ELF-1 (cell line): Measurements from ENCODE around the gene DELE1.

ENCODE experiments used
- DNase-seq: peaks from one replicate; pipeline ENCODE4 v3.0.0-alpha.2; 2016; ENCODE audit warnings: low read depth, low spot score

DELE1 gene

DNA sequence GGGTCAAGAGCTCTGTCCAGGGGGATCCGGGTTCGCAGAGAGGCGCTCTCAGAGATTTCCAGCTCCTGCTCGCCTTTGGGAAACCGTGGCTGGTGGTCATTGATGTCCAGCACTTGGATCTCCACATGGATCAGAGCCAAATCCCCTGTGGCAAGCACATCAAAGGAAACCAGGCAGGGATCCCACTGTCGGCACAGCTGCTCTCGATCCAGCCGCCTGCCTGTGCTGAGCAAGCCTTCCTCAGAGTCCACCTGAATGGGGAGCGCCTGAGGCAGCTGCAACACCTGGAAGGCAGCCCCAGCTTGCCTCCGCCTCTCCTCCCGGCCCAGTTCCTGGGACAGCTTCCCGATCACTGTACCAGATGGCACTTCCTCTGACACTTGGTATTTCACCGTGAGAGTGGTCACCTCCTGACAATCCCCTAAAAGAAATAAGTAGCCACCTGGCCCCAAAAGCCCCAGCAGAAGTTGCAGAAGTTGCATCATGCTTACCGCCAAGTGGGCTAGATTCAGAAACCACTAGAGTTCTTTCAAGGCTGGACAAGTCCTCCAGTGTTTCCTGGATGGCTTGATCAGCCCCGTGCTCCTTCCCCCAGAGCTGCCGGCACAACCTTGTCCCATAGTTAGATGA lies 33.8 kb downstream of the DELE1 start:
- DNase-seq: peak; percentile 34

DNA sequence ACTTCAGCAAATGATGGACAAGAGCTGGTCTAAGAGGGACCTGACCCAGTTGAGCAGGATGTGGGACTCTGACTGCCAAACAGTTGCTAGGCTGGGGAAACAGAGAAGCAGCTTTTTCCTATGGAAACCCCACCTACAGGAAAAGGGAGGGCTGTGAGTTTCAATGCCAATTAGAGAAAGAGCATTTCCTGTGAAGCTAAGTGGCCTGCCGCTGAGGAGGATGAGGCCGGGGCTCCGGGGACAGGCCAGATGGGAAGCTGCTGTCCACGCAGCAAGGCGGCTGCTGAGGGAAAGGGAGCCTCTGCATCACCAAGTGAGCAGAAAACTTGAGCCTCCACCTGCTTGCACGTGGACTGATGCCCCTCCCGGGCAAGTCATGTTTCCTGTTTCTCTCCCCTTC lies 34.4 kb downstream of the DELE1 start, which contains the start of gene PCDH12:
Gene PCDH12 (minus strand): TSS at position 90 of the 400 bp plus-strand sequence. CDS start 351 bp downstream, outside the sequence.
- DNase-seq: peak; percentile 14

DNA sequence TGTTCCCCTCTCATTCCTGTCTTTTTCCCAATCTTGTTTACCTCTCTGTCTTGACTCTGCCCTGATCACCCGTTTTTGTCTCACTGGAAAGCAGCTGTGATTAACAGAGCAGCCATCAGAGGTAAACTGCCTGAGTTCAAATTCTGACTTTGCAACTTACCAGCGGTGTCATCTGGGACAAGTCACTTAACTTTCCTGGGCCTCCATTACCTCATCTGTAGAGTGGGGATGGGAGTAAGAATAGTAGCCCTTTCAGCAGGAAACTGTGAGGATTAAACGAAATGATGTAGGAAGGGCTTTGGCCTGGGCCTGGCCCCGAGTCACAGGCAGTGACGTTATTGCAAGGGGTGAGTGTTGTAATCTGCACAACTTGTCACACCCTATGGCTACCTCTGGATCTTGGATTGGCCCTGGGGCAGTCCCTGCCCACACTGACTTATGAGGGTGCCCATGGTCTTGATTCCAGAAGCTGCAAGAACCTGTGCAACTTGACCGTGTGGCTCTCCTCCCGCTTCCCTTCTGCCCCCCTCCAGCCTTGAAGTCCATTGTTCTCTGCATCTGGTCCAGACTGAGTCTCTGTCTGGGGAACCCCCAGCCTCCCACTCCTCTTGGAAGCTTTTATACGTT lies 35.0 kb downstream of the DELE1 start:
- DNase-seq: no peak

DNA sequence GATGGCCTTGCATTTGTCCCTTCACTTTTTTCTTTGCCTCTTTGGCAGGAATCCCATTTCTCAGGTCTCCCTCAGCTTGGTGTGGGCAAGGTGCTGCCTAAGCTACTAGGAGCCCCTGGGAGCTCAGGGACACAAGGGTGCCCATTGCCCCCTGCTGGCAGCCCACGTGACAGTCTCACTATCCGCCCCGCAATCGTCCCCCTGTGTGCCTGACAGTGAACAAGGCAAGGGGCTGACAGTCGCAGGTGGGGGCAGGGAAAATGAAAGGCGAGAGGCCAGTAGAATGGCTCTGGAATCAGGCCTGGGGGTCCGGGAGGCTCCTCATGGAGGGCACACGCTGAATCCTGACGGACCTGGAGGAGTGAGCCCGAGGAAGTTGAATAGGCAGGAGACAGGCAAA lies 36.3 kb downstream of the DELE1 start:
- peak; percentile 21 for DNase-seq

DNA sequence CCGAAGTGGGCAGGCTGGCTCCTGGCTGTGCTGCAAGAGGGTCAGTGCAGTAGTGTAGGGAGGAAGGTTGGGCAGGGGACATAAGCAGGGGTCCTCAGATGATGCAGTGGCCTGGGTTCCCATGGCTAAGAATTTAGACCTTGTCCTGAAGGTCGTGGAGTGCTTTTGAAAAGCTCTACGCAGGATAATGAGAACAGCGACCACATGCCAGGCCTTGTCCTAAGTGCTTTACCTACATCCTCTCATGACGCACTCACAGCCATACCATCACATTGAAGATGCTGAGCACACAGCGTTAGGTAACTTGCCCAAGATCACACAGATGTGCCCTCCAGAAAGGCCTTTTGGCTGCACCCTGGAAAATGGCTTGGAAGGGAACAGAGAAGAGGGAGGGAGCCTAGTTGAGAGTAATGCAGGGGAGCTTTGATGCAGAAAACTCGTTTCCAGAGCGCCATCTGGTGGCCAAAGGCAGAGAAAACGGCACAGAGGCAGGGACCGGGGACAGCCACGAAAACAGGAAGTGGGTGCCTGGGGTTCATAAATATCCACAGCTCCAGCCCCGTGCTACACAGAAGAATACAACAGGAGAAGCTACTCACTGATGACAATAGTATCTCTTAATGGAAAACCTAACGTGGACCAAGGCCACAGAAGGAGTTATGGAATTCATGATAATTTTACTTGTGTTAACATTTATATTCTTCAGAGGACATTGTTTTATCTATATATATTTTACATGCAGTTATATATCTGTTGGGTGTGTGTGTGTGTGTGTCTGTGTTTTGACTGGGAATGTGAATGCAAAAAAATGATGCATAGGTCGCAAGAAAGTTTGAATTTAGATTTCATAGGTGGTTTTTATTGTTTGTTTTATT lies 37.0 kb downstream of the DELE1 start:
- peak; percentile 92 for DNase-seq

DNA sequence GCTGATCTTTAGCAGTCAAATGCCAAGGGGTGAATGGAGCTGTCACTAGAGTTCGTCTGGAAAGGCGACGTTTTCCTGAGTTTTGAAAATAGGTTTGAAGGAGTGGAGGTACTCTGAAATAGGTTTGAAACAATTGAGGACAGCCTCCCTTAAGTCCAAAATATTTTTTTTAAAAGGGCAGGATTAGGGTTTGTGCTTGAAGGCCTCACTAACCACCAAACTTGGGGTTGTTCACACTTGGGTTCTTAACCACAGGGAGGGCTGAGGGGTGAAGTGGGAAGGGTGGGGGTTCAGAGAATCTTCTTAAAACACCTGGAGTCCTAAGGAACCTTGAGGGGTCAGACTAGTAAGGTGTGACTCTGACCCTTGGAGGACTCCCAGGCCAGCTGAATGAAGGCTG lies 37.8 kb downstream of the DELE1 start:
- DNase-seq: no peak

DNA sequence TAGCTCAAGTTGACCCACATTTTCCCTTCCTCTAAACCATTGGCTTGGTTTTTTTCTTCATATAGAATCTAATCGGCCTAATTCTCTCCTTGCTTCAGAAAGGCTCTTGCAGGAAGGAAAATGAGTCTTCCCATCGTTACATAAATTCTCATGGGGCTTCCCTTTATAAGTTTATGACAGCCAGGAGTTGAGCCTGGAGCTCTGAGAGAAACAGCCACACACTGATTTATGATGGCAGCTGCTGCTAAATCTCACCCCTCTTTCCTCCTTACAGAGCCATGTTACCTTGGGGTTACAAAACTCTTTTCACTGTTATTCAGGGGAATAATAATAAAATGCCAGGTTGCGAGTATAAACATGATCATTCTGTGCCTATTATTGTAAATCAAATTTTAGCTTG lies 40.0 kb downstream of the DELE1 start:
- no peak for DNase-seq

DNA sequence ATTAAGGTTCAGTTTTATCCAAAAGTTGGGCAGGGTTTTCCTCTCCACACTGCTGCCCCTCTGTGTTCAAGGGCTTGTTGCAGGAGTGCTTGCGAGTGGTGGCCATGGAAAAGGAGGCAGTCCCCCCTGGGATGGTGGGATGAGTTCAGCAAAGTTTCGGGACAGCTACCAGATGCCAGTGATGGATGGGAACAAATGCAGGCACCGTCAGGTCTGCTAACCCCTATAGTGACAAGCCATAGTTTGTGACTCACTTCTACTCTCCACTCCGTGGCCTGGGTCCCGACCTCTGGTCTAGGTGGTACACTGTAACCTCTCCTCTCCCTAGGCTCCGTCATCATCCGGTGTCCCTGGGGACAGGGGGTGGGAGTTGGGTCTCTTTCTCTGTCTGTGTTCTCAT lies 41.4 kb downstream of the DELE1 start:
- DNase-seq: peak; percentile 53

DNA sequence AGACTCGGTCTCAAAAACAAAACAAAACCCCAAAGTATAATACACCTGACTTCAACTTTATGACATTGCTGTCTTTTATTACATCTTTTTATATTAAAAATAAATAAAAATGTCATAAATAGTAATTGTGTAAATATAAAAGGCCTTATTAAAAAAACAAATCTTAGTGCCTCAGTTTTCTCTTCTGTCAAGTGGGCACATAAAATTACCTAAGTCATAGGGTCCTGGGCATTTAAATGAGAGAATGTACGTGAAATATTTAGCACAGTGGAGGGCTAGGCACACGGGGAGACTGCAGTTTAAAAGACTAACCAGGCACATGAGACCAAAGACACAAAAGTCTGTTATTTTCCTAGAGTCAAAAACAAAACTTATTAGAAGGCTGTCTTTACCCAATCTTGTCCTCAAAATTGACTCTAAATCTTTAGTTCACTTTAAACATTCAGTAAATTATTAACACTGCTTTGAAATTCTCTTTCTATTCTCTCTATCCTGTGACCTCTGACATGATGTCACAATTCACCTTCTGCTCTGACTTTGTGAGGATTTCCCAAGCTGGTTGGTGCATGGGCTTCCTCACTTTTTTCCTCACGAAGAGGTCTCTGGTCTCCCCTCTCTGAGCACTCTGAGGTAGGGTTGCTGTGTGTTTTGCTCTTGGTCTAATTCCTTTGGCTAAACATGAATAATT lies 42.7 kb downstream of the DELE1 start:
- no peak for DNase-seq

DNA sequence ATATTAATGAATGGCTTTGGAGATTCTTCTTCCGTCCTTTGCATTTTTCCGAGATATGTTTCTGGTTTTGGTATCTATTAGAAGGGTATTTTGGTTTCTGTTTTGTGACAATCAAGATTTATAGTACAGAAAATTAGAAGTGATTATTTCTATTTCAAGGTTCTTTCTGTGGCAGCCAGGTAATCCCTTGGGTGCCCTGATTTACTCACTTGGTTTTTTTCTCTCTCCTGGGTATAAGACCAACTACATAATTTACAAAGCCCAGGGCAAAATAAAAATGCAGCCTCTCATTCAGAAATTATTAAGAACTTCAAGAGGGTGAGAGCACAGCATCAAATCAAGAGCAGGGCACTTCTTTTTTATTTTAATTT lies 43.3 kb downstream of the DELE1 start:
- no peak for DNase-seq

DNA sequence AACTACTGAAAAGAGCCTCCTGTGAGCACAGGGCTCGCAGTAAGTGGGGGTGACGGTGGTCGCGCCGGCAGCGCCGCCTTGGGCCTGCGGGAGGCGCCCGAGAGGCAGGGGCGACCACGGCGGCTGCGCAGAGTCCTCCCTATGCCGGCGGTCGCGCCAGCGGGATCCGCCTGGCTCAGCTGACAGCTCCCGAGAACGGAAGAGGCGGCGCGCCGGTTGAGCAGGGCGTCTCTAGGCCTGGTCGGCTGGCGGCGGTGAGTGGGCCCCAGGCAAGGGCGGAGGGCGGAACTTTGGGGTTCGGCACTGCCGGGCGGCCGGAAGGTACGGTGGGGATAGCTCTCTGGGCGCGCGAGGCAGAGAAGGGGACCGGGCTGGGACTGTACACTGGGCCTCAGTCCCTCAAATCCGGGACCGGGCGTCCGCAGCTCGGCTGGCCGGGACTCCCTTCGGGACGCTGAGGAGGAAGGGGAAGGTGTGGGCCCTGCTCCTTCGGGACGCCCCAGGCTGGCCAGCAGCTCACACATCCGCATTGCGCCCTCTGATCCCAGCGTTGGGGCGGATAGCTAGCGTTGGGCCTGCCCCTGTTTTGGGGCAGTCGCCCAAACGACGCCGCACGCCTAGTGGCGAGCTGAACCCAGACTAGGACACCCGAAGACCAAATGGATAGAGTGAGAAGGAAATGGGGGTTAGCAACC lies 45.4 kb downstream of the DELE1 start, which contains the start of gene RNF14:
Gene RNF14 (plus strand): TSS at position 192 of the 695 bp plus-strand sequence. CDS start 4,484 bp downstream, outside the sequence.
- peak; percentile 96 for DNase-seq

DNA sequence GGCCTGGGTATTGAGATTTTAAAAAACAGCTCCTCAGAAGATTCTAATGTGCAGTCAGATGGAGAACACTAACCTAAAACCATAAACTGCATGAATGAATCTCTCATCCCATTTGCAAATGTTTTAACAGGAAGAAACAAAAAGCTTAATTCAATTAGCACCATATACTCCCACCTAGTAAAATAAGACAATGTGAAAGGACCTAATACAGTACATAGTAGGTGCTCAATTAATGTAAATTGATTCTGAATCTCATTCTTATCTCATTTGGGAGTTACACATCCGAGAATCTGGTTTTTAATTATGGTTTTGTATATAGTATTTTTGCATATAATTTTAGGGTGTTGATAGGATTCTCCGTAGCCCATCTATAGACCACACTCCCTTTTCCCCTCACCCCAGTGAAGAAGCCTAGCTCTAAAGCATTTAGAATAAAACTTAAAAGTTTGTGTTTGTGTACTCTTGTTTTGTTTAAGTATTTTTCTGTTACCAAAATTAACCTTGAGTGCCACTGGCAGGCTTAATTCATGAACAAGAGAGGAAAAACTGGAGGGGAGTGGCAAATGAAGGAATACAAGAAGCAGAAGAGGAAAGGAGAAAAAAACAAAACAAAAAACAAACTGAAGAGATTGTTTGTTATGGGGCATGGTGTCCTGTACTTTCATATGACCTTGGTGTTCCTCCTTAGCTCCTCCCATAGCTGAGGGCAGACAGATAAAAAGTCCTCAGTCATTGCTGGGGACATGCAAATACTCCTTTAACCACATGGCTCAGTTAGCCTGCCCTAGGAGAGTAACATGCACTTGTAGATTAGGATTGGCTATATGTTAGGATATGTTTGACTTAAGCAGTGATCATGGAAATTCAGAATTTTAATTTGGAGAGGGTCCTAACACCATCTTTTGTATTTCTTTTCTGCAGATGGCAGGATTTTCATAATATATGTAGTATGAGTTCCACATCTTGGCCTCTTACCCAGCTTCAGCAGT lies 46.4 kb downstream of the DELE1 start:
- DNase-seq: no peak

DNA sequence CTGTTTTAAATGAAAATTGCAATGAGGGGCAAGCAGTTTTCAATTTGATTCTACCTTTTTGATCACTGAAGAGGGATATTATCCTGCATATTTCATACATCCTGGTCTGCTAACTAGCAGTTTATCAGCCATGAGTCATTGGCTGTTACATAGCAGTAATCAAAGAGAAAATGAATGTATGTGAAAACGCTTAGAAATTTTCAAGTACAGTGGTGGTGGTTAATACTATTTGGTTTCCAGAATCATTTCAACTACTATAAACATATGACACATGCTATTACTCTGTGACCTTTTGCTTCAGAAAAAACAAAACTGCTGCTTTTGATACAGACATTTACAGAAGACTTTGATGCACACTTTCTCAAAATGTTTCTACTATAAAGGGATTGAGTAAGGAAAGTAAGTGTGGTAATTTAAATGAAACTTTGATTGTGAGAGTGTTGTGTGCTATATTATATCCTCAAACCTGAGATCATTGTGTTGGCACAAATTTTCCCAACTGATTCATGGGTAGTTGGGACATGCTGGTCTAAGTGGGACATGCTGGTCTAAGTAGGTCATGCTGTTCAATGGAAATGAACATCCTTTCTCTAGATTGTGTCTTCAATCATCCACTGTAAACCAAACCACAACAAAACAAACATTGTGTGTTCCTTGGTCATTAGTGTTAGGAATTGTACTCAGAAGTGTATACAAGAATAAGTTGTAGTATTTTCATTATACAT lies 50.4 kb downstream of the DELE1 start:
- DNase-seq: no peak

DNA sequence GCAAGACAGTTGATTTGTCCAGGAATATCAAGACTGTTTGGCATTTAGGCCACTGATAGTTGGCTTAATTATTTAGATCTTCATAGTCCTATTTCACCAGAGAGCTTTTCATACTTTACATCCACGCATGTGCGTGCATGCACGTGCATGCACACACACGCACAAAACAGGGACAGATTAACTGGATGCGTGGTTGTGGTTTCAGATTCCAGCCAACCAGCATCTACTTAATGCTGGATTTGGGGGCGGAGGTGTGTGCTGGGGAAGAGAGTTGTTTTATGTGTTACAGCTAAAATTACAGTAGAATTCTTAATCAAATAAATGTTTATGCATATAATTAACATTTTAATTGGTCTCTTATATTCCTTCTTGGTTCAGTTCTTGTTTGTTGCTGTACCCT lies 52.5 kb downstream of the DELE1 start:
- no peak for DNase-seq

DNA sequence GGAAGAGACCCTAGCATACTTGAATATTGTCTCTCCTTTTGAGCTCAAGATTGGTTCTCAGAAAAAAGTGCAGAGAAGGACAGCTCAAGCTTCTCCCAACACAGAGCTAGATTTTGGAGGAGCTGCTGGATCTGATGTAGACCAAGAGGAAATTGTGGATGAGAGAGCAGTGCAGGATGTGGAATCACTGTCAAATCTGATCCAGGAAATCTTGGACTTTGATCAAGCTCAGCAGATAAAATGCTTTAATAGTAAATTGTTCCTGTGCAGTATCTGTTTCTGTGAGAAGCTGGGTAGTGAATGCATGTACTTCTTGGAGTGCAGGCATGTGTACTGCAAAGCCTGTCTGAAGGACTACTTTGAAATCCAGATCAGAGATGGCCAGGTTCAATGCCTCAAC lies 54.7 kb downstream of the DELE1 start:
- no peak for DNase-seq

DNA sequence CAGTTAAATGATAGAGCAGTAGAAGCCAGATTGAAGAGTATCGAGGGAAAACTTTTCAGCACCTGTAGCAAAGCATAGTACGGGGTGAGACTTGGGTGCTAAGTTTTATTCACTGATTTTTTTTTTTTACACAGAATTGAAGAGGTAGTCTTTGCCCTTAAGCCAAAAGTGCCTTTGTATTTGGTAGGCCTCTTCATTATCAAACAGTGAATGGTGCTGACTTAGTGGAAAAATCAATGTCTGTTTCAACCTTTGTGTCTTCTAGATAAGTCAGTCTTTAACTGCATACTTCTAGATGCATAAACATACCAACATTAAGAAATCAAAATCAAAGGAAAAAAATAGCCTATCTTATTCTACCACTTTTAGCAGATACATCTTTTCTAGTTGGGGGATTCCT lies 59.0 kb downstream of the DELE1 start:
- no peak for DNase-seq

DNA sequence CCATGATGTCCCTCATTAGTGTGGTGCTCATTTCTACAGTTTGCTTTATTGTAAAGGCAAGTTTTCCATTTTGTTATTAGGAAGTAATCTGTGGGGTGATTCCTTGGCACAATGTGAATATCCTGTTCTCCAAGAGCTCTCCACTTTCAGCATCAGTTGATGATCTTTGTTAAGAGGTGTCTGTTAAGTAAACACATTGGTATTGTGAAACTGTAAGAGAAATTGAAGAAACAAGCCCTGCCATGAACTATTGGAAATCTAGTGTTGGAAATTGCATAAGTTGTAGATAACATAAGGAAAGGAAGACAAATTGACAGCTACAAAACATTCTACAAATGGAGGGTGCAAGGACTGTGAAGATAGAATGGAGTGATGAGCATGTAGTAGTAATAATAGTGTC lies 62.4 kb downstream of the DELE1 start:
- no peak for DNase-seq

DNA sequence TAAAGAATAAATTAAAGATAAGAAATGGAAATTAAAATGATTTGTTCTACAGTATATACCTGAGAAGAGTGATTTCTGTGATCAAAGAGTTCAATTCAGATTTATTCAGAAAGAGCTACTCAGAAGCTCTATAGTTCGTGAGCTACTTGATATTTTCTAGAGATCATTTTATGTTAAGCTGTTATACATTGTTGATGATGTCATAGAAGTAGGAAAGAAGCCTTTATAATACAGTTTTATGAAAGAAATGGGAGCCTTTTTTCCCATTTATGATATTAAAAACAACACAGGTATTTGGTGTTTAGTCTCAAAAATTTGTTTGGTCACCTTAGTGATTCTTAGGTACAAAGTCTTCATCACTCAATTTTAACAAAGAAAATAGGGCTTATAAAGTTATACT lies 66.0 kb downstream of the DELE1 start:
- no peak for DNase-seq
